ENCODE results near the gene CDH12.

The CDH12 gene

GRCh38 chr5:22764736-22765135 lies 88.4 kb downstream of the CDH12 start:
- DNase-seq (ENCODE audit: low read depth) = no peak

DNA sequence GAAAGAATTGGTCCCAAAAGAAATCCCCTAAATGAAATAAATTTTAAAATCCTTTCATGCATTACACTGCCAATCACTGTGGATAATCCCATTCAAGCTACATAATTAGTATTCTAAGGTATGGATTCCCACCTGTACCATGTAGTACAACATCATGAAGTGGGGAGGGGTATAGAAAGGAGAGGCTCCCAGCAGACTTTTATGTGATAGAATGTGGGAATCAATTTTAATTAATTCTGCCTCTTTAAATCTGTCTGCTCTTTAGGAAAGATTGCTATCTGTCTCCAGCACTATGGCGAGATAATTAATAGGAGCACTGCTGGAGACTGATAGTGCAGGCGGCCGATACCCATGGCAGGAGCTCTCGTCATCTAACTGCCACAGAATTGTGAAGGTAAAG lies 95.4 kb downstream of the CDH12 start:
- DNase-seq (ENCODE audit: low read depth) = no peak

DNA sequence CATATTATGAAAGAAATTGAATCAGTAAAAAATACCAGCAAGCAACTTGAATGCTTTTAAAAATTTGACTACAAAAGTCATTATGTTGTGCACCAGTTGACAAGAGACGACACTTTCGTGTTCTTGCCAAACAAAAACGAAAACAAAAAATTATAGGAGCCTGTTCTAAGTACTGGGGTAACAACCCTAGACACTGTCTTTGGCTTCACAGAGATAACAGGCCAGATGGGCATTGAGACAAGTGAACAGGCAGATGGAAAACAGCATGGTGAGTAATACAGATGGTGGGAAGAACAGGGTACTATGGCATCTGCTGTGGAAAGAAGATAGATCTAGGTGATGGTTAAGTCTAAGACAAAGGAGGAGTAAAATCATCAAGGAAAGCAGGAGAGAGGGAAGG lies 99.0 kb downstream of the CDH12 start:
- no peak for DNase-seq (ENCODE audit: low read depth)

DNA sequence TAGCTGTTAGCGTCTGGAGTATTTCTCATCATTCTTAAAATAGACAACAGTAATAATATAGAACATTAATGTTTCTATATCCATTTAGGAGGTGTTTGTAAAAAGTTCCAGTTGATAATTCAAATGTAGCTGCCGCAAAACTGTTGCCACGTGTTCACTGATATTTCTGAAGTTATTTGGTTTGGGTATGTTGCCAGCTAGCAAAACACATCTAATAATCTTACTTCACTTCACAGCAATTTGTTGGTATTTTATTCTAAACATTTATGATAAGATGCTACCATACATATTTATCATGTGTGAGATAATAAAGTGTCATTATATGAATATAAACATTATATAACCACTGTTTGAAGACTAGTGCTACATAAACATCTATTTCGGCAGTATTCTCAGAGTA lies 101.6 kb downstream of the CDH12 start:
- no peak for DNase-seq (ENCODE audit: low read depth)

- no peak for DNase-seq (ENCODE audit: low read depth)
Measured at GRCh38 chr5:22736443-22737003, 116.6 kb downstream of the CDH12 start.

DNA sequence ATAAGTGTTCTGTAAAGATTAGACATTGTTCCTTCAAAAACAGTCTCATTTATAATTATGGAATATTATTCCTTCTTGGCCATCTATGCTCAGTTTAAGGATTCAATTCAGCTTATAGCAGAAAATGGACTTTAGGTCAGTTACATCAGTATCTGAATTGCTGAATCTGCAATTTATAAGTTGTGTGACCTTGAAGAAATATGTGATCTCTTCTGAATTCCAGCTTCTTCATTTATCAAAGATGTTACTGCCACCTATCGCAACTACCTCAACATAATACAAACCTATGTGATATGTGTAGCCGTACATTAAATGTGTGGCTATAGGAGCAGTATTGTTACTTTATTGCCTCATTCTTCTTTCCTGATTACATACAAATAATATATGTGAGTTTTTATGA lies 118.2 kb downstream of the CDH12 start:
- no peak for DNase-seq (ENCODE audit: low read depth)

GRCh38 chr5:22728610-22729009 lies 124.5 kb downstream of the CDH12 start:
- DNase-seq (ENCODE audit: low read depth) = no peak

DNA sequence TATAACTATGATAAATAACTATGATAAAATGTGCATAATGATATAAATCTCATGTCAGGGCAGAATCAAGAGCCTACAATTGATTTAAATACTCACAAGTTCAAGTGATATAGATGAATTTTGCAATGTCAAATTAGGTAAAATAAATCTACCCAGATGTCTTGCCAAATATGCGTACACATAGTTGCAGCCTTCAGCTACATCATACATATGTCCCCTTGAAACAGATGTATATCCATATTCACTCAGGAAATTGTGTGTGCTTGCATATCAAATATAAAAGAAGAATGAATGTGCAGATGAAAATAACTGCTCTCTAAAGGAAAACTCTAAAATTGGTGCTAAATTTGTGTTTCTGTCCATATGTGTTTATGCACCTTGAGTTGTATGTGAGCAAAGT lies 130.7 kb downstream of the CDH12 start:
- no peak for DNase-seq (ENCODE audit: low read depth)

- DNase-seq (ENCODE audit: low read depth) = no peak
Measured at GRCh38 chr5:22722056-22722455, 131.1 kb downstream of the CDH12 start.

- DNase-seq (ENCODE audit: low read depth) = no peak
Measured at GRCh38 chr5:22719842-22720241, 133.3 kb downstream of the CDH12 start.

DNA sequence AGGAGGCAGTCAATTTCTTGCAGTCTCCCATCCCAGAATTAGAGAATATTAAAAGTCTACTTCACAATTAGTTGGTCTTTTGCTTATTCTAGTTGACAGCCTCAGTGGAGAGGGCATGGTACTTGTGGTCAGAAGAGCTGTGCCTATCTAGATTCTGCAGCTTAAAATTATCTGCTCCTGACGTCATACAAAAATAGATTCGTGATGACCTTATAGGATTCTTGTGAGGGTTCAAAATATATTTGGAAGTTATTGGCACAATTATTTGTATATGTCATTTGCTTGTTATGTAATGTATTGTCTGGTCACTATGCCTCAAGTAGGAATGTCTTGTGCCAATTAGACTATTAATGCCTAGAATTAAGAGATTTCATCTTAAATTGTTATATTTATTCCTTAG lies 142.5 kb downstream of the CDH12 start:
- DNase-seq (ENCODE audit: low read depth) = no peak

GRCh38 chr5:22709743-22710142 lies 143.4 kb downstream of the CDH12 start:
- no peak for DNase-seq (ENCODE audit: low read depth)

- no peak for DNase-seq (ENCODE audit: low read depth)
Measured at GRCh38 chr5:22708770-22709328, 144.3 kb downstream of the CDH12 start.

DNA sequence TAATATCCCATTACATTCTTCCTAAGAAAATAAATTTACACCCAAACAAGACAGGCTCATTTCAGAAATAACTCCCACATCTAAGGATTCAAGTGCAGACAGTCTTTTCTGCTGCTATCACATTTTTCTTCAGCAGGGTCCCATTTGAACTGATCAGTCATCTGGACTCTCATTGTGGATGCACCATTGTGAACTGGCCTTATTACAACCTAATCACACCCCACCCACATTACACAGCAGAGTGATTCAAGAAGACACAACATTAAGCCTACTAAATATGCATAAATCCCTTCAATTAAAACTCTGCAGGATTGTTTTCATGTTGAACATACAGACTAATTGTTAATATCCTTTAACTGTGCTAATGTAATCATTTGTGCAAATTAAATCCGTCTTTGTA lies 146.2 kb downstream of the CDH12 start:
- no peak for DNase-seq (ENCODE audit: low read depth)

DNA sequence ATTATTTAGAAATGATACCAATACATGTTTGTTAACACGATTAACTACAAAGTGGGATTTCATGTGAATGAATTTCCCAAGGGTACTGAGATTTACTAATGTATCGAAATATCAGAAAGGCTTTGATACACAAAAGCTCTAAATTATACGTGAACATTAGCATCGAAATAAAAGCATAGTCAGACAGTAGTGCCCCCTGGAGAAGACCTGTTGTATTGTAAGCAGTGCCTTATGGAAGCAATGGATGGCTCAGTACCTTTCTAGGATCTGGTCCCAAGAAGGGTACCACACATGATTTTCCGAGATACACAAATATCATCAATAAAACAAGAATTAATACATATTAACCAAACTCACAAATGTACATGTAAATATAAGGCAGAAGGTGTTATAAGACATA lies 153.8 kb downstream of the CDH12 start:
- DNase-seq (ENCODE audit: low read depth) = no peak

DNA sequence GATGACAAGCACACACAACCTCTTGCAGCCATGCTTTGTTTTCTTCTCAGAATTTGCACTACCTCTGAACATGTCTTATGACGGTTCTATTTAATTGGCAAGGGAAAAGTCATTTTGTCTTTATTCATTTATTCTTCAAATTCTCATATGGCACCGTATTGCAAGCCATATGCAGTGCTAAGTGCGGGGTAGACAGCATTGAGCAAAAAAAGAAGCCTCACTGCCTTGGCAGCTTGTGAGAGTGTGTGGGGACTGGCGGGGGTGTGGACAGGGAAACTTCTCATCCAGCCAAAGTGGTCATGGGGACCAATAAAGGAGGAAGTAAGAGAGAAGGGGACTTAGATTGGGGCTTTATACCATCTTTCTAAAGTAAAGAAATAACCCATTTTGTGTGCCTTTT lies 160.0 kb downstream of the CDH12 start:
- DNase-seq (ENCODE audit: low read depth) = no peak

GRCh38 chr5:22683050-22683449 lies 170.1 kb downstream of the CDH12 start:
- no peak for DNase-seq (ENCODE audit: low read depth)

DNA sequence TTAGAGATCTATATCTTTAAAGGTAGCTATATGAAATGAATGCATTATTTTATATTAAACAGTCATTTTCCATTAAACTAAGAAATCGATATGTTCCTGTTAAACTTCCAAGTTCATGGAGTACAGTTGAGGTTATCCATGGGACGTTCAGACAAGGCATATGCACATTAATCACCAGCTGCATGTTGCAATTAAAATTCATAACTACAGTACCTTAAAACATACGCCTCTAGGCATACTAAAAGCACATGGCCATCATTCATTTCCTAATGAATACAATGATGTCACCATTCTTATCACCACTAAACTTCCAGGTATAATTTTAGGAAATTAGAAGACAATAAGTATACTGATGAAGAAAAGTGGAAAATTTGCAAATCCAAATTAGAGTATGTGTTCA lies 174.3 kb downstream of the CDH12 start:
- no peak for DNase-seq (ENCODE audit: low read depth)

DNA sequence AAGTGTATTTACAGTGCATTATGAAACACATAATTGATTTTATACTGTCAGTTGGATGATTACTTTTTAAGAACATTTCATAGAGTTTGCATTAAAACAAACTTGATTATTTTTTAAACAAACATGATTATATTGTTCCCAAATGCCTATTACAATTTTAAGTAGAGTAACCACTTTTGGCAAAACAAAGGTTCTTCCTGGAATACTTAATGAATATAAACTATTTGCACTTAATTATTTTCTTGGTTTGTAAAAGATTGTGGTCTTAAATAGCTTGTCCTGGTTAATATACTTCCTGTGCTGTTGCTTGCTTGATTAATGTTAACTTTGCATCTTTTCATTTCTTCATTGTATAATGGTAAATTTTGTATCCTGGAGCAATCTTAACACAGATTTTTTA lies 180.0 kb downstream of the CDH12 start:
- no peak for DNase-seq (ENCODE audit: low read depth)

- no peak for DNase-seq (ENCODE audit: low read depth)
Measured at GRCh38 chr5:22669345-22669744, 183.8 kb downstream of the CDH12 start.

- no peak for DNase-seq (ENCODE audit: low read depth)
Measured at GRCh38 chr5:22665801-22666200, 187.3 kb downstream of the CDH12 start.

DNA sequence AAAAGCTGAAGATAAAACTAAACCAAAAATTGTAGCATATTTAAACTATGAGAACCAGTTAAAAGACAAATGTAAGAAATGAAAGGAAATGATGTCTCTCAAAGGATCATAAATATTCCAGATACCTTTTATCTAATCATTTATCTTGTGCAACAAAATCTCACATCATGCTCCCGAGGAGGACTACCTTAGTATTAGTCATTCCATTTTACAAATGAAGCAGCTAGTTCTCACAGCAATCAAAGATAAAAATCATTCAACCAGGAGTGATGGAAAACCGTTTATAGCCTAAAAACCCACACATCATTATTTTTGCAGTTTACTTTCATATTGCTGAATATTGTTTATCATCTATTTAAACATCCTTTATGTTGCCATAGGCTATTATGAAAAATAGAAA lies 190.0 kb downstream of the CDH12 start:
- DNase-seq (ENCODE audit: low read depth) = no peak

DNA sequence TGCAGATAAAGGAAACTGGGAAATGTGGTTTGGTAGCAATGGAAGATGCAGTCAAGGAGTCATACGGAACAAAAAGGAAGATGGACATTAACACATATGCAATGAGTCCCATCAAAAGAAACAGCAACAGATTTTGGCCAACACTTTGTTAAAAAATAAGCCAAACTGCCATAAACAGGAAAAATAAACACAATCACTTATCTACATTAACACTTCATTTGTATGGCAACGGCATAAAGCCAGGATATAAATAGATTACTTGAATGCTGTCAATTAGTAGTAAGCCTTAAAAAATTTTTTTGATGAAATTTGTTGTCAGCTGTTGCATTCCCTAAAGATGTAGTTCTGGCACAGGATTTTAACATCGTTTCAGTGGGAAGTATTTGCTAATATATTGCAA lies 190.8 kb downstream of the CDH12 start:
- no peak for DNase-seq (ENCODE audit: low read depth)

DNA sequence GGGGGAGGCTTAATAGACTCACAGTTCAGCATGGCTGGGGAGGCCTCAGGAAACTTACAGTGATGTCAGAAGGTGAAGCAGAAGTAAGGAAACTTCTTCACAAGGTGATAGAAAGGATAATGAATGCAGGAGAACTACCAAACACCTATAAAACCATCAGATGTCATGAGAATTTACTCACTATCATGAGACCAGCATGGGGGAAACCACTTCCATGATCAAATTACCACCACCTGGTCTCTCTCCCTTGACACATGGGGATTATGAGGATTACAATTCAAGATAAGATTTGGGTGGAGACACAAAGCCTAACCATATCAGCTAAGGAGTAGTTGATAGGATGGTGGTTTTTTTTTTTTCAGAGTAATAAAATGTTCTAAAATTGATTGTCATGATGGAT lies 201.8 kb downstream of the CDH12 start:
- no peak for DNase-seq (ENCODE audit: low read depth)

GRCh38 chr5:22650511-22650910 lies 202.6 kb downstream of the CDH12 start:
- DNase-seq (ENCODE audit: low read depth) = no peak

Data from GM04504 (cell line).